ENCODE data around the gene THSD7B.

DNA sequence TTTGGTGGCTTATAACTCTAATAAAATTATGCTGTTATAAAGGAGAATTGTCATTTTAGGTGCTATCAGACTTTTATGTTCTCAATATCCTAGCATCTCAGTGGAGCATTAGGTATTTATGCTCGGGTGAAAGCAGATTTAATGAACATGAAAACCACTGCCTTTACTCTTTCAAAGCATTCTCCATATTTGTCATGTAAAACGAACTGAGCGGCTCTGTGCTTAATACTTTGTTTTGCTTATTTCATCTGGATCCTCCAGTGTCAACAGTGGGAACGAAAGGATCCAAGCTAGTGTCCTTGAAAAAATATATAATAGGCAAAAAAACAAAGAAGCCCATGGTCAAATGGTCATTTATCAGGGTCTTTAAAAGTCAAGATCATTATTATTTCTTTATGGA lies 53.5 kb downstream of the THSD7B start:
- TF ChIP-seq CTCF (IDR thresholded peaks at IDR 0.05) (no peak), POLR2A (IDR thresholded peaks at IDR 0.05) (no peak)
